HepG2 (cell line): ENCODE results near the gene JUND. TPM values are rescaled to one million over a fixed set of nuclear protein-coding genes. Genes with fewer than 3 reads are reported as not detected.
A peak's percentile ranks its signal among the peaks of the same experiment; 100 is the strongest.

Experiments used
- ATAC-seq: fragments of 200-7000 bp; cut with Tn5 transposase; 3 replicates; pipeline ENCODE4 v1.9.1; 2020; ENCODE audit warnings: mild to moderate bottlenecking, moderate library complexity
- BruUV-seq: library from RNA; stranded (reverse); fragments of 400-500 nt; replicated peaks from 2 replicates; lab custom pipeline; 2021; lab: Mats Ljungman, UMichigan
- CTCF ChIA-PET: fragments of 300-600 bp; formaldehyde crosslinking; extraction: SDS; loops from one replicate; lab custom pipeline; 2021; ENCODE audit warnings: low total read pairs, inconsistent platforms, low intra/inter-chr PET ratio; lab: Yijun Ruan, JAX
- POLR2A ChIA-PET: fragments of 350-600 bp; sonication (Branson Sonifier 250); formaldehyde crosslinking; loops from one replicate; lab custom pipeline; 2020; ENCODE audit warnings: antibody characterized with exemption, inconsistent platforms; lab: Yijun Ruan, JAX
- DNase-seq: peaks from one replicate; pipeline ENCODE4 v3.0.0-alpha.2; 2015; ENCODE audit warnings: low spot score
- FAIRE-seq: peaks from 3 replicates; lab custom pipeline; 2011; peaks lifted over from hg19 to GRCh38; lab: Jason Lieb, UNC
- H2AFZ ChIP-seq: one replicate; pipeline ENCODE4 v1.6.1; 2011; ENCODE audit warnings: low read length, inconsistent platforms
- H3K27ac ChIP-seq: fragments of 300-600 bp; 3 replicates; pipeline ENCODE4 v1.8.0; 2011; ENCODE audit warnings: mixed run types, mild to moderate bottlenecking, mixed read lengths, low read length, inconsistent platforms; ENCODE audit not compliant: insufficient read depth; ENCODE audit errors: extremely low read length
- H3K27me3 ChIP-seq, 2 experiments: fragments of 200-600 bp in 1 of 2; 2 replicates in 1 of 2; 3 replicates in 1 of 2; pipeline versions ENCODE4 v1.6.0 to v1.8.0; 2011; ENCODE audit warnings: low read length in 2 of 2, mild to moderate bottlenecking in 2 of 2, moderate library complexity in 2 of 2, inconsistent platforms in 1 of 2; ENCODE audit not compliant: insufficient read depth in 2 of 2, control insufficient read depth in 1 of 2
- H3K36me3 ChIP-seq, 2 experiments: fragments of 200-600 bp in 1 of 2; replicated peaks in 1 of 2; 2 replicates in 1 of 2; 3 replicates in 1 of 2; pipeline versions ENCODE4 v1.5.1 to v1.8.0; 2011; ENCODE audit warnings: low read length in 2 of 2, inconsistent platforms in 1 of 2; ENCODE audit not compliant: insufficient read depth in 2 of 2, control insufficient read depth in 1 of 2
- H3K4me1 ChIP-seq: 2 replicates; pipeline ENCODE4 v1.5.1; 2012; ENCODE audit warnings: low read length, inconsistent platforms; ENCODE audit not compliant: insufficient read depth
- H3K4me2 ChIP-seq: 2 replicates; pipeline ENCODE4 v1.6.0; 2011; ENCODE audit warnings: low read depth, low read length, inconsistent platforms
- H3K4me3 ChIP-seq, 3 experiments: fragments of 200-600 bp in 1 of 3; sonication (generic), shearing (Covaris generic) in 1 of 3; replicated peaks in 1 of 3; 2 replicates each; pipeline ENCODE4 v1.5.1; 2011 to 2016; ENCODE audit warnings: low read length in 3 of 3, inconsistent platforms in 2 of 3, low read depth in 2 of 3, mild to moderate bottlenecking in 2 of 3, control low read depth in 1 of 3, mixed read lengths in 1 of 3; ENCODE audit not compliant: insufficient read depth in 1 of 3
- H3K79me2 ChIP-seq: one replicate; pipeline ENCODE4 v1.6.1; 2011; ENCODE audit warnings: low read length, inconsistent platforms; ENCODE audit not compliant: insufficient read depth
- H3K9ac ChIP-seq: 2 replicates; pipeline ENCODE4 v1.6.0; 2011; ENCODE audit warnings: mild to moderate bottlenecking, low read depth, low read length, inconsistent platforms; ENCODE audit not compliant: insufficient read depth
- H3K9me3 ChIP-seq: 2 replicates; pipeline ENCODE4 v1.5.1; 2012; ENCODE audit warnings: mild to moderate bottlenecking, low read length
- H4K20me1 ChIP-seq: 2 replicates; pipeline ENCODE4 v1.6.0; 2011; ENCODE audit warnings: inconsistent platforms, mild to moderate bottlenecking, low read length, moderate library complexity; ENCODE audit not compliant: insufficient read depth
- BCL6 ChIP-seq: IDR thresholded peaks from 2 replicates; pipeline ENCODE4 v1.6.1; 2016; ENCODE audit warnings: missing genetic modification reagents, missing compliant biosample characterization
- THAP11 ChIP-seq: IDR thresholded peaks from 2 replicates; pipeline ENCODE4 v1.6.1; 2016; ENCODE audit warnings: missing biosample characterization, missing genetic modification reagents
- ZNF142 ChIP-seq: sonication (generic); formaldehyde crosslinking; IDR thresholded peaks from 2 replicates; pipeline ENCODE4 v1.4.0; 2020; ENCODE audit warnings: missing genetic modification reagents
- ZNF318 ChIP-seq: sonication (generic); formaldehyde crosslinking; IDR thresholded peaks from 2 replicates; pipeline ENCODE4 v1.4.0; 2020; ENCODE audit warnings: mild to moderate bottlenecking, missing genetic modification reagents
- ZNF432 ChIP-seq: sonication (generic); formaldehyde crosslinking; IDR thresholded peaks from 2 replicates; pipeline ENCODE4 v1.5.0; 2020; ENCODE audit warnings: missing genetic modification reagents, mild to moderate bottlenecking, borderline replicate concordance
- ZZZ3 ChIP-seq: sonication (generic); formaldehyde crosslinking; IDR thresholded peaks from 2 replicates; pipeline ENCODE4 v1.4.0; 2020; ENCODE audit warnings: missing genetic modification reagents, mild to moderate bottlenecking, borderline replicate concordance
- WGBS: methylation state at CpG from one replicate; pipeline ENCODE4 v1.1.6; 2017; ENCODE audit warnings: low lambda C conversion rate; 5-methylcytosine and 5-hydroxymethylcytosine counted together
- in situ Hi-C: cut with HindIII; loops from 2 replicates; pipeline ENCODE4 v1.10.0; 2017; ENCODE audit warnings: low pct_unique_long_range_greater_than_20kb; ENCODE audit not compliant: extremely low pct_ligation_motif_present
- intact Hi-C: fragments of 100-400 bp; cut with micrococcal nuclease; formaldehyde crosslinking; loops from one replicate; pipeline ENCODE4 v1.10.0; 2022; ENCODE audit not compliant: unreplicated experiment
- polyA plus RNA-seq, 8 experiments: library from polyadenylated mRNA; depleted of rRNA in 3 of 8; stranded (reverse) in 7 of 8; unstranded in 1 of 8; fragments of >200 nt; fragmentation: Illumina TruSeq in 4 of 8; extraction: Trizol in 4 of 8; gene quantifications; 2 replicates each; pipeline versions ENCODE4 v1.2.1 to v1.2.3, GENCODE V29; 2011 to 2016; ENCODE audit warnings: low read depth in 4 of 8, missing spikeins in 1 of 8, mixed read lengths in 1 of 8; ENCODE audit not compliant: insufficient read depth in 1 of 8
- total RNA-seq, 5 experiments: library from RNA; depleted of rRNA; stranded (reverse); fragments of >200 nt; fragmentation: Illumina TruSeq; extraction: Trizol; gene quantifications; 2 replicates each; pipeline ENCODE4 v1.2.3, GENCODE V29; 2016; ENCODE audit warnings: low read depth in 1 of 5

The JUND gene
- total and polyA plus RNA-seq, 2 of the 13 experiments (the other 11 are each of a cell fraction or from before 2014, with no cell fraction given) = 41.2 to 59.8 TPM

- TF ChIP-seq BCL6 (peak; percentile 39; the same call in 1 of the 2 replicates), ZNF432 (no peak)
Measured at GRCh38 chr19:18279516-18280246, 1.7 kb downstream of the JUND start (continued).

- intact Hi-C loops (loop anchor here (1.0 to 5.0 kb wide), 2 partner anchors 44 to 133 kb away; partner anchors contain the start of gene LSM4), in situ Hi-C loops (loop anchor here (5.0 to 10.0 kb wide), 2 partner anchors 43 to 136 kb away; partner anchors contain the start of genes LSM4 and SSBP4)
- no peak overlapping the region for H2AFZ ChIP-seq
- no peak for DNase-seq
- peaks cover 34% of the 10 kb centered on the region for H4K20me1 ChIP-seq
- no peak for ATAC-seq
- H3K4me1 ChIP-seq = peaks cover 66% of the 10 kb centered on the region
- no peaks in the 10 kb centered on the region; a peak in 1 of 5 replicates for H3K27me3 ChIP-seq
- H3K36me3 ChIP-seq = peaks cover 2 to 10% of the 10 kb centered on the region in 2 experiments; a peak in 4 of 5 replicates
- 5% methylated on average over 5 of the region's 5 CpGs for WGBS
- peak overlapping the region; percentile 74 to 100 (median 84) for H3K4me3 ChIP-seq
- POLR2A ChIA-PET = interaction anchor here (0.7 to 7.1 kb wide), 21 partner anchors 13 to 140 kb away, joined by 3 to 278 read pairs (median 14); partner anchors contain the start of genes GDF15, LSM4, PDE4C and PGPEP1
- no peaks in the 10 kb centered on the region for H3K9me3 ChIP-seq
- FAIRE-seq = no peak
- peak overlapping the region; percentile 100 for H3K9ac ChIP-seq
- peak overlapping the region; percentile 94 for H3K27ac ChIP-seq
- peak overlapping the region; percentile 91 for H3K4me2 ChIP-seq
- BruUV-seq = no TSS peak
- CTCF ChIA-PET = interaction anchor here (1.4 to 3.6 kb wide), 3 partner anchors 44 to 106 kb away, joined by 3 to 50 read pairs (median 7); partner anchors contain the start of genes GDF15 and LSM4
- H3K79me2 ChIP-seq = peaks cover 26% of the 10 kb centered on the region
- TF ChIP-seq THAP11 (CRISPR knock-in tag) (no peak), ZZZ3 (CRISPR knock-in tag) (no peak), ZNF142 (CRISPR knock-in tag) (peak; percentile 34; the same call in 1 of the 2 replicates), ZNF318 (no peak)
Measured at GRCh38 chr19:18279266-18279515, 2.2 kb downstream of the JUND start.
